Osteoblast (primary cell): ENCODE measurements around the gene BTN1A1. TPM values are rescaled to one million over a fixed set of nuclear protein-coding genes. Genes with fewer than 3 reads are reported as not detected.

Source experiments
- DNase-seq: peaks from one replicate; pipeline ENCODE4 v3.0.0; 2011; ENCODE audit warnings: low spot score, mixed read lengths; ENCODE audit not compliant: insufficient read length; ENCODE audit errors: missing footprints
- H2AFZ ChIP-seq: 2 replicates; pipeline ENCODE4 v1.6.0; 2011; ENCODE audit warnings: mild to moderate bottlenecking, low read length
- H3K27ac ChIP-seq: 2 replicates; pipeline ENCODE4 v1.5.1; 2011; ENCODE audit warnings: mild to moderate bottlenecking, low read depth, low read length, moderate library complexity
- H3K27me3 ChIP-seq: 2 replicates; pipeline ENCODE4 v1.6.0; 2012; ENCODE audit warnings: mild to moderate bottlenecking, control low read depth, inconsistent platforms, low read length, moderate library complexity; ENCODE audit not compliant: insufficient read depth
- H3K36me3 ChIP-seq: 2 replicates; pipeline ENCODE4 v1.5.1; 2011; ENCODE audit warnings: mild to moderate bottlenecking, low read length, control low read depth, moderate library complexity; ENCODE audit not compliant: insufficient read depth
- H3K4me1 ChIP-seq: 2 replicates; pipeline ENCODE4 v1.5.1; 2011; ENCODE audit warnings: mild to moderate bottlenecking, low read length, control low read depth, moderate library complexity; ENCODE audit not compliant: insufficient read depth
- H3K4me2 ChIP-seq: 2 replicates; pipeline ENCODE4 v1.6.0; 2011; ENCODE audit warnings: mild to moderate bottlenecking, low read length; ENCODE audit not compliant: insufficient read depth
- H3K4me3 ChIP-seq: fragments of 200-600 bp; sonication (generic); 3 replicates; pipeline ENCODE4 v1.5.1; 2012; ENCODE audit warnings: mild to moderate bottlenecking, low read length, inconsistent platforms; ENCODE audit not compliant: insufficient read depth
- H3K79me2 ChIP-seq: 2 replicates; pipeline ENCODE4 v1.6.0; 2012; ENCODE audit warnings: mild to moderate bottlenecking, low read length, control low read depth, inconsistent platforms; ENCODE audit not compliant: insufficient read depth
- H3K9me3 ChIP-seq: 2 replicates; pipeline ENCODE4 v1.5.1; 2011; ENCODE audit warnings: low read depth, low read length, control low read depth
- H4K20me1 ChIP-seq: 2 replicates; pipeline ENCODE4 v1.6.0; 2012; ENCODE audit warnings: mild to moderate bottlenecking, low read length, control low read depth; ENCODE audit not compliant: insufficient read depth
- total RNA-seq: library from RNA; depleted of rRNA; stranded (reverse); fragments of >200 nt; gene quantifications from 2 replicates; pipeline ENCODE4 v1.2.3, GENCODE V29; 2012
- TF ChIP-seq, protein P1 (sequence below): IDR thresholded peaks from 2 replicates; pipeline ENCODE4 v1.5.1; 2011; ENCODE audit warnings: mild to moderate bottlenecking, low read depth, low read length, moderate library complexity; ENCODE audit errors: extremely low read depth

BTN1A1 gene
- total RNA-seq, 1 donor = under 0.01 TPM

GRCh38 chr6:26487466-26487865 is 12.6 kb upstream of the BTN1A1 start:
- Histone ChIP-seq H3K4me2 (no peak overlapping the region), H3K4me3 (no peak overlapping the region), H4K20me1 (no peaks in the 10 kb centered on the region), H2AFZ (no peak overlapping the region), H3K27ac (no peak overlapping the region), H3K36me3 (no peaks in the 10 kb centered on the region), H3K27me3 (no peaks in the 10 kb centered on the region), H3K79me2 (no peaks in the 10 kb centered on the region), H3K4me1 (no peaks in the 10 kb centered on the region), H3K9me3 (no peaks in the 10 kb centered on the region)
- no peak for DNase-seq
- TF ChIP-seq, protein P1, sequence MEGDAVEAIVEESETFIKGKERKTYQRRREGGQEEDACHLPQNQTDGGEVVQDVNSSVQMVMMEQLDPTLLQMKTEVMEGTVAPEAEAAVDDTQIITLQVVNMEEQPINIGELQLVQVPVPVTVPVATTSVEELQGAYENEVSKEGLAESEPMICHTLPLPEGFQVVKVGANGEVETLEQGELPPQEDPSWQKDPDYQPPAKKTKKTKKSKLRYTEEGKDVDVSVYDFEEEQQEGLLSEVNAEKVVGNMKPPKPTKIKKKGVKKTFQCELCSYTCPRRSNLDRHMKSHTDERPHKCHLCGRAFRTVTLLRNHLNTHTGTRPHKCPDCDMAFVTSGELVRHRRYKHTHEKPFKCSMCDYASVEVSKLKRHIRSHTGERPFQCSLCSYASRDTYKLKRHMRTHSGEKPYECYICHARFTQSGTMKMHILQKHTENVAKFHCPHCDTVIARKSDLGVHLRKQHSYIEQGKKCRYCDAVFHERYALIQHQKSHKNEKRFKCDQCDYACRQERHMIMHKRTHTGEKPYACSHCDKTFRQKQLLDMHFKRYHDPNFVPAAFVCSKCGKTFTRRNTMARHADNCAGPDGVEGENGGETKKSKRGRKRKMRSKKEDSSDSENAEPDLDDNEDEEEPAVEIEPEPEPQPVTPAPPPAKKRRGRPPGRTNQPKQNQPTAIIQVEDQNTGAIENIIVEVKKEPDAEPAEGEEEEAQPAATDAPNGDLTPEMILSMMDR = no peak

GRCh38 chr6:26489996-26490964 is 9.8 kb upstream of the BTN1A1 start:
- no peaks in the 10 kb centered on the region for H3K79me2 ChIP-seq
- no peaks in the 10 kb centered on the region for H3K4me1 ChIP-seq
- H4K20me1 ChIP-seq = no peaks in the 10 kb centered on the region
- no peak overlapping the region for H2AFZ ChIP-seq
- no peak overlapping the region for H3K4me2 ChIP-seq
- TF ChIP-seq, protein P1 = no peak
- H3K27me3 ChIP-seq = peaks cover 8% of the 10 kb centered on the region
- no peak overlapping the region for H3K27ac ChIP-seq
- no peak overlapping the region for H3K4me3 ChIP-seq
- no peaks in the 10 kb centered on the region for H3K9me3 ChIP-seq
- DNase-seq = no peak
- H3K36me3 ChIP-seq = no peaks in the 10 kb centered on the region

DNA sequence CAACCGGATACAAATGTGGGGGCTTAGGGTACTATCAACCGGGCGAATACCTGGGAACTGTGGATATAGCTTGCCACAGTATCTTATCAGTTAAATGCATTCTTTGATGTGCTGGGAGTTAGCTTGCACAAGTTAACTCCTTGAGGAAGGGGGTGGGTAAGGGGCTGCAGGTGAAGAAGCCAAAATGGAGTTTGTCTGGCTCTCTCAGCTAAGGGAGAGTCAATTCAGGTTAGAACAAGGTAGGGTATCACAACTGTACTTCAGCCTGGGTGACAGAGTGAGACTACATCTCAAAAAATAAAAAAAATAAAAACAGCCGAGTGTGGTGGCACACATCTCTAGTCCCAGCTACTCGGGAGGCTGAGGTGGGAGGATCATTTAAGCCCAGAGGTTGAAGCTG is 8.5 kb upstream of the BTN1A1 start:
- no peaks in the 10 kb centered on the region for H3K9me3 ChIP-seq
- no peaks in the 10 kb centered on the region for H3K36me3 ChIP-seq
- no peaks in the 10 kb centered on the region for H4K20me1 ChIP-seq
- H3K27me3 ChIP-seq = peaks cover 9% of the 10 kb centered on the region
- H3K4me1 ChIP-seq = no peaks in the 10 kb centered on the region
- H3K4me2 ChIP-seq = no peak overlapping the region
- H3K27ac ChIP-seq = no peak overlapping the region
- no peak overlapping the region for H3K4me3 ChIP-seq
- TF ChIP-seq, protein P1 = no peak
- H2AFZ ChIP-seq = no peak overlapping the region
- DNase-seq = no peak
- H3K79me2 ChIP-seq = no peaks in the 10 kb centered on the region

- Histone ChIP-seq H3K27me3 (peaks cover 12% of the 10 kb centered on the region), H3K27ac (no peak overlapping the region), H3K4me2 (no peak overlapping the region), H4K20me1 (no peaks in the 10 kb centered on the region), H3K4me1 (no peaks in the 10 kb centered on the region), H3K9me3 (no peaks in the 10 kb centered on the region), H3K4me3 (no peak overlapping the region), H2AFZ (no peak overlapping the region), H3K36me3 (no peaks in the 10 kb centered on the region), H3K79me2 (no peaks in the 10 kb centered on the region)
- TF ChIP-seq, protein P1 = peak; percentile 34
- DNase-seq = peak; percentile 85
Observed at GRCh38 chr6:26493258-26493657, 6.8 kb upstream of the BTN1A1 start.
